Cerebellar nuclear complex (tissue), 1 donor: ENCODE measurements around the gene GALNT10.
"Not testable (repeated sequence)": the region's sequence is repeated elsewhere in the genome, so short reads cannot be mapped to it uniquely, and the experiment has no call there.

Experiments used
- DNase-seq, 2 experiments: peaks; one replicate each; lab custom pipeline; 2025; lab: John Stamatoyannopoulos, UW

Gene GALNT10

DNA sequence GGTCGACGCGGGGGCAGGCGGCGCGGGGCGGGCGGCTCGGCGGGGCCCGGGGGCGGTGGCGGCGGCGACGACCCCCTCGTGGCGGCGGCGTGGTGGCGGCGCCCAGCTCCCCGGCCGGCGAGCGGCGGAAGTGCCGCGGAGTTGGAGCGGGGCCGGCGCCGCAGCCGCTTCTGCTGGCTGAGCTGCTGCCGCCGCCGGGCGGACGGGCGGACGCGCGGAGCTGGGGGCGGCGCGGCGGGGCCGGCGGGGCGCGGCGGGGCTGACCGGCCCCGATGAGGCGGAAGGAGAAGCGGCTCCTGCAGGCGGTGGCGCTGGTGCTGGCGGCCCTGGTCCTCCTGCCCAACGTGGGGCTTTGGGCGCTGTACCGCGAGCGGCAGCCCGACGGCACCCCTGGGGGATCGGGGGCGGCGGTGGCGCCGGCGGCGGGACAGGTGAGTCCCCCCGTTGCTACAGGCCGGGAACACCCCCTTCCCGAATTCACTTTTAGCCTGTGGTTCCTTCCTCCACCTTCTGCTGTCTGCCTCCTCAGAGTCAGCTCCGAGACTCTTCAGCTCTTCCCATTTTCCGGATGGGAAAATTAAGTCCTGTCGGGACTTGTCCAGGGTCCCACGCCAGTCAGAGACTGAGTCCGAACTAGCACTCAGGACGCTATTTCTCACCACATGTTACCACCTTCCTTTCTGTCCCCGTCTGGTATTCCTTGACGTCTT, at the start of gene GALNT10:
Gene GALNT10 (plus strand): TSS at position 139 of the 710 bp plus-strand sequence. CDS start 134 bp downstream, at position 273.
- no peak for DNase-seq

GRCh38 chr5:154141745-154142221, 48.8 kb upstream of the GALNT10 start:
- DNase-seq = no peak

DNA sequence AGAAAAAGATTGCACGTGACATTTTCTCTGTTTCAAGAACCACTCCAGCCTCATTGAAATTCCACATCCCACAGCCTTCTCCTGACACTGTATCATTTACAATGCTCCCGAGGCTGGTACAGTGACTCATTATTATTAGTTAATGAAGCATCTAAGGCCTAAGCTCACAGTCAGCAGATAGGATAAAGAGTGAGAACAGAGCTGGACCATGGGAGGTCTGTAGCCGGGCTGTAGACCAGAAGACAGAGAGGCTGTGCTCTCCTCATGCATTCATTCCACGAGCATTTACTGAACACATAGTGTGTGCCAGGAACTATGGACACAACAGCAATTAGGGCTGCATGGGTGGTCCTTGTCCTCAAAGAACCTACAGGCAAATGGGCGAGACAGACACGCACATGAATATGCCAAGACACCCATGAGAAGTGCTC, 47.3 kb upstream of the GALNT10 start:
- no peak for DNase-seq

- no peak for DNase-seq
Measured at GRCh38 chr5:154145268-154145667, 45.3 kb upstream of the GALNT10 start.

GRCh38 chr5:154146409-154146808, 44.1 kb upstream of the GALNT10 start:
- DNase-seq = no peak

DNA sequence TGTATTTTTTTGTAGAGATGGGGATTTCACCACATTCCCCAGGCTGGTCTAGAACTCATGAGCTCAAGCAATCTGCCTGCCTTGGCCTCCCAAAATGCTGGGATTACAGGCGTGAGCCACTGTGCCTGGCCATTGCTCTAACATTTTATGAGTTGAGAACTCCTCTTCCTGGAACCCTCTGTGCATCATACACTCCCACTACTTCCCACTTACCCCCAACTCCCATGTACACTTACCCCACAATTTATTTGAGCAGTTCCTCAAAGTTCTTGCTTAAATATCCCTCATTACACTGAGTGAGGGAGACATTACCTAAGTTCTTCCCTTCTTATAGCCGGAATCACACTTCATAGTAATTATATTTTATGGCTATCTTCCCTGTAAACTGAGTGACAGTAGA, 42.9 kb upstream of the GALNT10 start:
- DNase-seq = no peak

GRCh38 chr5:154150471-154150870, 40.1 kb upstream of the GALNT10 start:
- not testable (repeated sequence) for DNase-seq

DNA sequence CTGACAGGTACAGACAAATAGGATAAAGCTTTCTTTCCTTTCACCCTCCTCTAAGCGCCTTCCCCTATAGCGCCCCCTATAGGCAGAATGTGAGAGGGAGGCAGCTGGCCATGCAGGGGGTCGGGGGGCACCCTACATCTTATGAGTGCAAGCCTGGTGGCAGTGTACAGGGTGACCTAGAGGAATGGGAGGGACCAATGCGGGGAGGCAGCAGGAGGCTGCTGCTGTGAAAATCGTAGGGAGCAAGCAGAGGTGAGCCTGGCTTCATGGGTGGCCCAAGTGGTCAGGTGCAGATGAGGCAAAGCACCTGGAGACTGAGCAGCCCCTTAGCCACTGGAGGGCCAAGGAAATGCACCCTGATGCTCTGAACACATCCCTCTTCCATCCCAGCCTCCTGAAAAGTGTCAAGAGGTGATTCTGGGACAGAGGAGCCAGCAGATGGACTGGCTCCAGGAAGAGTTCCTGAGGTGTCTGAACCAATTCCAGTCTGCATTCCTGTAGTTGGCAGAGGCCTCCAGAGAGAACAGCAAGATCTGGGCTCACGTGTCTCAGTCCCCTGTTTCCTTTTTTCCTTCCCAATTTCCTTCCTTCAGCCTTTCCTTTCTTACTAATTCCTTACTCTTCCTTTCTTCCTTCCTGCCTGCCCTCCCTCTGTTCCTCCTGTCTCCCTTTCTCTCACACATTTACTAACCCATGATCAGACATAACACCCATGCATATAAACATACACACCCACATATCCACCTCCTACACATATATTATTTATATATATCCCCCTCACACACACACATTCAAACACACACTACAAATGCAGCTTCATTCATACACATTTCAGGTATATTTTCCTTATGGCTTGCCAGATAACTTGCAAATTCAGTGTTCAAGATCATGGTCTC, 32.8 kb upstream of the GALNT10 start:
- DNase-seq = no peak

GRCh38 chr5:154158379-154158737, 32.2 kb upstream of the GALNT10 start:
- DNase-seq = no peak

GRCh38 chr5:154159343-154159742, 31.2 kb upstream of the GALNT10 start:
- DNase-seq = no peak

DNA sequence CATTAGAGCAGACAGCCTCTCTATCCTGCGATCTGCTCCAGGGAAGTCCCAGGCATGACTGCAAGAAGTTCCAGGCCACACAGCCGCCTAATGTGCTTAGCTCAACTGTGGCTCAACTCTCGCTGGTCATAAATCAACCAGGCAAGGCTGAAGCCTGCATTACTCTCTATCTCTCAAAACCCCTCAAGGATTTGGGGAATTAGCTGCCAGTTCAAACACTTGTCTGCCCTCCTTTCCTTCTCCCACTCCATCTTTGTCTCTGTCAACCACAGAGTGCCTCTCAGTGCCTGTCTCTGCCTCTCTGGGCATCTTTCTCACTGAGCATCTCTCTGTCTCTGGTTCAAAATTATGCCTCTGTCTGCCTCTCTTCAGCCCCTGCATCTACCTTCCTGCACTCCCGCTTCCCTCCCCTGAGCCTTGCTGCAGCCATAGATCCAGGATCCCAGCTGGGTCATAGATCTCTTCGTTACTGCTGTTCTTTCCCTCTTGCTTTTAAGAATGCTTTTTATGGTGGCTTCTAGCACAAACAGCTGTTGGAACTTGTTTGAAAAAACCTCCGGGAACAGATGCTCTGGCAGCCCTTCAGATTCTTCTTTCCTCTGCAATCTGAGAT, 27.9 kb upstream of the GALNT10 start:
- DNase-seq = no peak

GRCh38 chr5:154163327-154164248, 26.9 kb upstream of the GALNT10 start:
- DNase-seq = no peak

DNA sequence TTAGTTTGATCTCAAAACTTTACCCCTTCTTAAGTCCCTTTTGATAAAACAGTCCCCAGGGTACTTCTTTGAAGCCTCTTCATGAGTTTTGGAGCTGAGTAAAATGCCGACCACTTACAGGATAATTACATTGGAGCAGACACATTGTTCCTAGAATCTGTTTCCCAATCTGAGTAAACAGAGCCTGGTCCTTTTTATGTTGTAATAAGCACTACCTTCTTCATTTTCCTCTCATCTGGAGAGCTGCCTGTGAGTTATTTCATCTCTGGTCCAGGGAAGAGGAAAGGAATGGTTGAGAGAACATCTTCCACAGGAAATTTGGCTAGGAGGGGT, 26.3 kb upstream of the GALNT10 start:
- no peak for DNase-seq

DNA sequence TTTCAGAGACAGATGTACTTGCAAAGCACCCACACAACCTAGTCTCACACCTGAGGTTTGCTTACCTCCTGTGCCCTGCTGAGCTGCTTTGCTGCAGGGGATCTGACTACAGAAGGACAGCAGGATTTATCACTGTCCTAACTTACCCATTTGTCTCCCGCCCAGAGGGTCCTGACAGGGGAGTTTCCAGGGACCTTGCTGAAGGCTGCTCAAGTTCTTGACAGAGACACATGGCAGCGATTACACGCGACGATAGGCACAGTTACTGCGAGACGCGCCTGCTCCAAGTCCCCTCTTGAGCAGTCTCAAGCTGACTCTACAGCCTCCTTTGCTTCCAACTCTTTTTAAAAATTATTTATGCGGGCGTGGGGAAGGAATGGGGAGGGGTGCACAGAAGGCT, 24.6 kb upstream of the GALNT10 start:
- no peak for DNase-seq

GRCh38 chr5:154166901-154167791, 23.4 kb upstream of the GALNT10 start:
- DNase-seq = no peak

DNA sequence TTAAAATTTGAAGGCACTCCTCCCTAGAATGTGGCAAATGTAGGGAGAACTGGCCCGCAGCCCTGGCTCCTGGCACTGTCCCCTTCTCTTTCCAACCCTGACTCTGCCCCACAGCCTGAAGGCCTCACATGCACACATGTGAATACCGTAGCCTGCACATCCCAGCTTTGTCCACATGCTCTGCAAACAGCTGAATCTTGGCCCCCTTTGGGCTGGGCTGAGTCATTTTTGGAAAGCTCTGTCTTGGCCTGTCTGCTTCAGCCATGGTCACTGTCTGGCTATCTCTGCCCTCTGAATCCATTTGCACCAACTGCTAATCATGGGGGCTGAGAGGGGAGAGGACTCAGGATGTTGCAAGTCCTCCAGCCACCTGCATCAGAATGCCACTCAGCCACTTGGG, 22.1 kb upstream of the GALNT10 start:
- no peak for DNase-seq

DNA sequence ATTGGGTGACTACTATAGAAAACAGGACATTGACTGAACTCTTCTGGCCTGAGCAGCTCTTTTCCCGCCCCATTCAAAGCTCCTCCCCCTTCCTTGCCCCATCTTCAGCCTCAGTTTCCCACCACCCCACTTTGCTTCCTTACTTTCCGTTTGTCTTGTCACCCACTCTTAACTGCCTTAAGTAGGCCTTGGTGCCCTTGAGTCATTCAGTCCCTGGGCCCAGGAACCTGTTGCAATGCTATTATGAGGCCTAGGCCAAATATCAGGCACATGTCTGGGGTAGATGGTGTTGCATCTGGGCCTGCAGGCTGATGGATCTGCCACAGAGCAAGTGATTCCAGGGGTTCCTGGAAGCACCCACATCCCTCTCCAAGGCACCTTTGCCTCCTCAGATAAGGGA, 17.7 kb upstream of the GALNT10 start:
- no peak for DNase-seq

GRCh38 chr5:154174091-154174490, 16.4 kb upstream of the GALNT10 start:
- DNase-seq = no peak

- DNase-seq = no peak
Measured at GRCh38 chr5:154176181-154176580, 14.4 kb upstream of the GALNT10 start.

GRCh38 chr5:154178661-154179060, 11.9 kb upstream of the GALNT10 start:
- DNase-seq = no peak
